ENCODE measurements around the gene IMPDH1. TPM values are rescaled to one million over a fixed set of nuclear protein-coding genes. Genes with fewer than 3 reads are reported as not detected.

The IMPDH1 gene
- total and polyA plus RNA-seq, 9 of the 15 experiments (the other 6 are each of a cell fraction or from before 2014, with no cell fraction given), result 0.80 to 118 (median 64.3) TPM

DNA sequence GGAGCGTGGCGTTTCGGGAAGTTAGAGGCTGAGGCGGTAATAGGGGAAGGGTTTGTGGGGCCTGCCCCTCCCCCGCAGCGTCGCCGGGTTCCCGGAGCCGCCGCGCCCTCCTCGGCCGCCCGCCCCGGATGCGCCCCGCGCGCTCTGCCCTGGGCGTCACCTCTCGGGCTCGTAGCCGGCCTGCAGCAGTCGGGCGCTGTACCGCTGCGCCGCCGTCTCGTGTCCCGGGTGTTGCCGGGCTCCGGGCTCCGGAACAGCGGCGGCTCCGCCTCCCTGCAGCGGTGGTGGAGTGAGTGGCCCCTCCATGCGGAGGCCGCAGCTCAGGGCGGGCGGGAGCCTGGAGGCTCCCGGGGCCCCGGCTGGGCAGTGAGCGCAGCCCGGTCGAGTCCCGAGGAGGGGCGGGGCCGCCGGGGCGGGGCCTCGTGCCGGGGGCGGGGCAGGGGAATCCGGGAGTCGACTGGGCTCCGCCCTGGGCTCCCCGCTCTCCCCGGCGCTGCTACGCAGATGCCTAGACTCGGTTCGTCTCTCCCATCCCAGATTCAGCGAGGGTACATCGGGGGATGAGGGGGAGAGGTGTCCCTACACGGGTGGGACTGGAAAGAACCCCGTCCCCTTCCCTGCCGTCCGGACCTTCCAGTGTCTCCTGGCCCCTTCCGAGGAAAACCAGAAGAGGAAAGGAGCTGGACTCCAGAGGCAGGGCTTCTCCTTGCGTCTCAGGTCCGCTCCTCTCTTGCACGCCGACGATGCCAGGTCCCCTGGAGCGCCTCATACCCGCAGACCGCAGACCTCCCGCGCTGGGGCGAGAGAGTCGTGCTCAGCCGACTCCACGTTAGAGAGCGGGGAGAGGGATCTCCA lies at the start of gene IMPDH1 (continued):
- TF ChIP-seq, protein P1, sequence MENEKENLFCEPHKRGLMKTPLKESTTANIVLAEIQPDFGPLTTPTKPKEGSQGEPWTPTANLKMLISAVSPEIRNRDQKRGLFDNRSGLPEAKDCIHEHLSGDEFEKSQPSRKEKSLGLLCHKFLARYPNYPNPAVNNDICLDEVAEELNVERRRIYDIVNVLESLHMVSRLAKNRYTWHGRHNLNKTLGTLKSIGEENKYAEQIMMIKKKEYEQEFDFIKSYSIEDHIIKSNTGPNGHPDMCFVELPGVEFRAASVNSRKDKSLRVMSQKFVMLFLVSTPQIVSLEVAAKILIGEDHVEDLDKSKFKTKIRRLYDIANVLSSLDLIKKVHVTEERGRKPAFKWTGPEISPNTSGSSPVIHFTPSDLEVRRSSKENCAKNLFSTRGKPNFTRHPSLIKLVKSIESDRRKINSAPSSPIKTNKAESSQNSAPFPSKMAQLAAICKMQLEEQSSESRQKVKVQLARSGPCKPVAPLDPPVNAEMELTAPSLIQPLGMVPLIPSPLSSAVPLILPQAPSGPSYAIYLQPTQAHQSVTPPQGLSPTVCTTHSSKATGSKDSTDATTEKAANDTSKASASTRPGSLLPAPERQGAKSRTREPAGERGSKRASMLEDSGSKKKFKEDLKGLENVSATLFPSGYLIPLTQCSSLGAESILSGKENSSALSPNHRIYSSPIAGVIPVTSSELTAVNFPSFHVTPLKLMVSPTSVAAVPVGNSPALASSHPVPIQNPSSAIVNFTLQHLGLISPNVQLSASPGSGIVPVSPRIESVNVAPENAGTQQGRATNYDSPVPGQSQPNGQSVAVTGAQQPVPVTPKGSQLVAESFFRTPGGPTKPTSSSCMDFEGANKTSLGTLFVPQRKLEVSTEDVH (IDR thresholded peaks at IDR 0.05; ENCODE audit: low read depth, partially characterized antibody), result peak; percentile 36
- TF ChIP-seq MTA3 (IDR thresholded peaks at IDR 0.05; ENCODE audit: borderline replicate concordance) (peak; percentile 85), THRA (IDR thresholded peaks at IDR 0.05) (no peak), POLR2A (conservative IDR thresholded peaks at IDR 0.05) (peak; percentile 75), HDAC2 (IDR thresholded peaks at IDR 0.05) (peak; percentile 68; the same call in 1 of the 2 replicates), CSDE1 (IDR thresholded peaks at IDR 0.05) (no peak), THRAP3 (IDR thresholded peaks at IDR 0.05; ENCODE audit: borderline replicate concordance) (no peak)
- TF ChIP-seq, protein P2, sequence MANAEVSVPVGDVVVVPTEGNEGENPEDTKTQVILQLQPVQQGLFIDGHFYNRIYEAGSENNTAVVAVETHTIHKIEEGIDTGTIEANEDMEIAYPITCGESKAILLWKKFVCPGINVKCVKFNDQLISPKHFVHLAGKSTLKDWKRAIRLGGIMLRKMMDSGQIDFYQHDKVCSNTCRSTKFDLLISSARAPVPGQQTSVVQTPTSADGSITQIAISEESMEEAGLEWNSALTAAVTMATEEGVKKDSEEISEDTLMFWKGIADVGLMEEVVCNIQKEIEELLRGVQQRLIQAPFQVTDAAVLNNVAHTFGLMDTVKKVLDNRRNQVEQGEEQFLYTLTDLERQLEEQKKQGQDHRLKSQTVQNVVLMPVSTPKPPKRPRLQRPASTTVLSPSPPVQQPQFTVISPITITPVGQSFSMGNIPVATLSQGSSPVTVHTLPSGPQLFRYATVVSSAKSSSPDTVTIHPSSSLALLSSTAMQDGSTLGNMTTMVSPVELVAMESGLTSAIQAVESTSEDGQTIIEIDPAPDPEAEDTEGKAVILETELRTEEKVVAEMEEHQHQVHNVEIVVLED (CRISPR knock-in tag; IDR thresholded peaks at IDR 0.05), result peak; percentile 65
- TF ChIP-seq, protein P3, sequence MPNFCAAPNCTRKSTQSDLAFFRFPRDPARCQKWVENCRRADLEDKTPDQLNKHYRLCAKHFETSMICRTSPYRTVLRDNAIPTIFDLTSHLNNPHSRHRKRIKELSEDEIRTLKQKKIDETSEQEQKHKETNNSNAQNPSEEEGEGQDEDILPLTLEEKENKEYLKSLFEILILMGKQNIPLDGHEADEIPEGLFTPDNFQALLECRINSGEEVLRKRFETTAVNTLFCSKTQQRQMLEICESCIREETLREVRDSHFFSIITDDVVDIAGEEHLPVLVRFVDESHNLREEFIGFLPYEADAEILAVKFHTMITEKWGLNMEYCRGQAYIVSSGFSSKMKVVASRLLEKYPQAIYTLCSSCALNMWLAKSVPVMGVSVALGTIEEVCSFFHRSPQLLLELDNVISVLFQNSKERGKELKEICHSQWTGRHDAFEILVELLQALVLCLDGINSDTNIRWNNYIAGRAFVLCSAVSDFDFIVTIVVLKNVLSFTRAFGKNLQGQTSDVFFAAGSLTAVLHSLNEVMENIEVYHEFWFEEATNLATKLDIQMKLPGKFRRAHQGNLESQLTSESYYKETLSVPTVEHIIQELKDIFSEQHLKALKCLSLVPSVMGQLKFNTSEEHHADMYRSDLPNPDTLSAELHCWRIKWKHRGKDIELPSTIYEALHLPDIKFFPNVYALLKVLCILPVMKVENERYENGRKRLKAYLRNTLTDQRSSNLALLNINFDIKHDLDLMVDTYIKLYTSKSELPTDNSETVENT (CRISPR knock-in tag; IDR thresholded peaks at IDR 0.05), result peak; percentile 77
